ENCODE data around the gene ANLN. TPM values are rescaled to one million over a fixed set of nuclear protein-coding genes. Genes with fewer than 3 reads are reported as not detected.

Gene ANLN
- total RNA-seq, 1 donor from 2014 or later = 18.9 TPM

DNA sequence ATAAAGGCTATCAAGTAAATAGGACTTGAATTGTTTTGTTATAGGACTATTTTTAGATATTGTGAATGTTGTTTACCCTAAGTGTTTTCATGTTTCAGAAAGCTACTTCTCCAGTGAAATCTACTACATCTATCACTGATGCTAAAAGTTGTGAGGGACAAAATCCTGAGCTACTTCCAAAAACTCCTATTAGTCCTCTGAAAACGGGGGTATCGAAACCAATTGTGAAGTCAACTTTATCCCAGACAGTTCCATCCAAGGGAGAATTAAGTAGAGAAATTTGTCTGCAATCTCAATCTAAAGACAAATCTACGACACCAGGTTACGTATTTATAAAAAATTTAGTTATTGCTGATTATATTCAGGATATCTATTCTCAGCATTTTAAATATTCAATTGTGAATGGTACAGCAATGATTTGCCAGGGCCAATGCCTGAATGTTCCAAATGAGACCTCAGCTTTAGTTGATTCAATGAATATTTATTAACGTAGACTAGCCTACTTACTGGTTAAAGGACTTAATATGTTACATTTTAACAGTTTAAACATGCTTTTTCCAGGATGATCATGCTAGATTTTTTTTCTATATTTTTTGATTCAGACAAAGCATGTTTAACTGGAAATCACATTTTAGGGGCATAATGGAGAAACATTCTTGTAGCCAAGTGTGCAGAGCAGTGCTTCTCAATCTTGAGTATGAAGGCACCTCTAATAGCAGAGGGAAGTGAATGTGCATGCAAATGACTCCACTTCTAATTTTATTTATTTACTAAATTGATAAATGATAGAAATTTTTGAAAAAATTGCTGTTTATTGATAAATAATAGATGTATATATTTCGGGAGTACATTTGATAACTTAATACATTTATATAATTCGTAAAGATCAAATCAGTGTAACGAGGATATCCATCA lies 18.2 kb downstream of the ANLN start:
- Histone ChIP-seq H3K4me1 (no peaks in the 10 kb centered on the region), H3K9me3 (no peaks in the 10 kb centered on the region), H3K27ac (no peak overlapping the region), H3K27me3 (no peaks in the 10 kb centered on the region), H3K4me3 (no peak overlapping the region), H3K36me3 (no peaks in the 10 kb centered on the region)
- no peak for DNase-seq (ENCODE audit: extremely low spot score in 2 of 2)
- intact Hi-C loops (cut with DNase I) = no loop called here
- no peak for TF ChIP-seq CTCF (IDR thresholded peaks at IDR 0.05)

DNA sequence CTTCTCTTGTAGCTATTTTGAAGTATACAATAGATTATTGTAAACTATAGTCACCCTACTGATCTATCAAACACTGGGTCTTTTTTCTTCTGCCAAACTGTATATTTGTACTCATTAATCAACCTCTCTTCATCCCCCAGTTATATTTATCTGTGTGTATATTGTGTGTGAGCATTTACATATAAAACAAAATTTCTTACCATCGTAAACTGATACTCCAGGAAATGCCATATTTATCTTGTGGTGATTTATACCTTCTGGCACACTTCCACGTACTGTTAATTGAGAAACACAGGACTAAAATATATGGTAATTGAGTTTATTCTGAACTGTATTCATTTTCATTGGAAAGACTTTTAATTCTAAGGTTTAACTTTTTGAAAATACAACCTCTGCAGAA lies 18.9 kb downstream of the ANLN start:
- intact Hi-C loops (cut with DNase I) = no loop called here
- Histone ChIP-seq H3K27me3 (no peaks in the 10 kb centered on the region), H3K4me3 (no peak overlapping the region), H3K9me3 (no peaks in the 10 kb centered on the region), H3K4me1 (no peaks in the 10 kb centered on the region), H3K27ac (no peak overlapping the region), H3K36me3 (no peaks in the 10 kb centered on the region)
- no peak for DNase-seq (ENCODE audit: extremely low spot score in 2 of 2)
- no peak for TF ChIP-seq CTCF (IDR thresholded peaks at IDR 0.05)
- no peak for TF ChIP-seq POLR2AphosphoS5 (IDR thresholded peaks at IDR 0.05; ENCODE audit: insufficient read depth in 1 of 2, low read depth in 1 of 2)
- no peak for TF ChIP-seq POLR2A (IDR thresholded peaks at IDR 0.05)

DNA sequence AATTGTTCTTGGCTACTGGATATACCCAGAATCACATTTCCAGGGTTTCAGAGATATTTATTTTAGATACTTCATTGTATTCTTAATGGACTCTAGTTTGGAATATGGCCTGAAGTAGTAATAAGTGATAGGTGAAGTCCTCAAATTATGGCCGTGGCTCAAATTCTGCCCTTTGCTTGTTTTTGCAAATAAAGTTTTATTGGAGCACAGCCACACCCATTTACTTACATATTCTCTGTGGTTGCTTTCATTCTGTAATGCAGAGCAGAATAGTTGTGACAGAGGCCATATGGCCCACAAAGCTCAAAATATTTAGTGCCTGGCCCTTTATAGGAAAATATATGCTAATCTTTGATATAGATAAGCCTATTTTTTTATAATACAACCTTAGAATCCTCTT lies 19.5 kb downstream of the ANLN start:
- Histone ChIP-seq H3K9me3 (no peaks in the 10 kb centered on the region), H3K4me1 (no peaks in the 10 kb centered on the region), H3K27me3 (no peaks in the 10 kb centered on the region), H3K4me3 (no peak overlapping the region), H3K36me3 (no peaks in the 10 kb centered on the region), H3K27ac (no peak overlapping the region)
- DNase-seq (ENCODE audit: extremely low spot score in 2 of 2) = no peak
- intact Hi-C loops (cut with DNase I) = no loop called here
- TF ChIP-seq CTCF (IDR thresholded peaks at IDR 0.05) (no peak), POLR2AphosphoS5 (IDR thresholded peaks at IDR 0.05; ENCODE audit: insufficient read depth in 1 of 2, low read depth in 1 of 2) (no peak), POLR2A (IDR thresholded peaks at IDR 0.05) (no peak)

DNA sequence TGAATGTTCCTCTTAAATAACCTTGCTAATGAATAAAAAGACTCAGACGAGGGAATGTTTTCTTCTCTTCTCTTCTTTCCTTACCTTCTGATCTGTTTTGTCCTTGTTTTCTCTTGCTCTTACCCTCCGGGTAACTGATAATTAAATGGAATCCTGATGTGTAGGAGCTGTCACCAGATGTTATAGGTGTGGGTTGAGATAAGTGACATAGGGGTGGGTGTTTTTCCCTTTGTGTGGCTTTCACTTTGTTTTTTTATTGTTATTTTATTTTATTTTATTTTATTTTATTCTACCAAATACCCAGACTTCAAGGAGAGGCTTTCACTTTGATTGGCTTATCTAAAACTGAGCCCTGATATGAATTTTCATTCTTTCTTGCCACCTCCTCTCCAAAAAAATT lies 25.5 kb downstream of the ANLN start:
- no peak overlapping the region for H3K4me3 ChIP-seq
- DNase-seq (ENCODE audit: extremely low spot score in 2 of 2) = no peak
- H3K4me1 ChIP-seq = no peaks in the 10 kb centered on the region
- no peaks in the 10 kb centered on the region for H3K9me3 ChIP-seq
- H3K27me3 ChIP-seq = no peaks in the 10 kb centered on the region
- intact Hi-C loops (cut with DNase I) = no loop called here
- TF ChIP-seq POLR2A (IDR thresholded peaks at IDR 0.05) (no peak), POLR2AphosphoS5 (IDR thresholded peaks at IDR 0.05; ENCODE audit: insufficient read depth in 1 of 2, low read depth in 1 of 2) (no peak), CTCF (IDR thresholded peaks at IDR 0.05) (no peak)
- H3K27ac ChIP-seq = no peak overlapping the region
- no peaks in the 10 kb centered on the region for H3K36me3 ChIP-seq

- H3K27me3 ChIP-seq = no peaks in the 10 kb centered on the region
- H3K27ac ChIP-seq = no peak overlapping the region
- H3K4me3 ChIP-seq = no peak overlapping the region
- H3K36me3 ChIP-seq = no peaks in the 10 kb centered on the region
- DNase-seq (ENCODE audit: extremely low spot score in 2 of 2) = no peak
- no peaks in the 10 kb centered on the region for H3K4me1 ChIP-seq
- intact Hi-C loops (cut with DNase I) = no loop called here
- H3K9me3 ChIP-seq = no peaks in the 10 kb centered on the region
- TF ChIP-seq POLR2A (IDR thresholded peaks at IDR 0.05) (no peak), CTCF (IDR thresholded peaks at IDR 0.05) (no peak), POLR2AphosphoS5 (IDR thresholded peaks at IDR 0.05; ENCODE audit: insufficient read depth in 1 of 2, low read depth in 1 of 2) (no peak)
Observed at GRCh38 chr7:36416251-36416650, 26.6 kb downstream of the ANLN start.
